ENCODE measurements around the gene ING2. TPM values are rescaled to one million over a fixed set of nuclear protein-coding genes. Genes with fewer than 3 reads are reported as not detected.
A peak's percentile ranks its signal among the peaks of the same experiment; 100 is the strongest.

Gene ING2
- total and polyA plus RNA-seq, 2 experiments from 2014 or later: 25.8 to 33.4 TPM

- TF ChIP-seq CTCF (IDR thresholded peaks at IDR 0.05; ENCODE audit: poor library complexity) (no peak), EZH2phosphoT487 (IDR thresholded peaks at IDR 0.05; ENCODE audit: low read depth, severe bottlenecking, unreplicated experiment) (no peak), EZH2 (IDR thresholded peaks at IDR 0.05; ENCODE audit: borderline replicate concordance) (no peak)
- Histone ChIP-seq H3K9me3 (ENCODE audit: low read depth) (no peaks in the 10 kb centered on the region), H3K4me3 (no peak overlapping the region), H3K36me3 (replicated peaks; ENCODE audit: insufficient read depth, low read depth) (no peaks in the 10 kb centered on the region), H3K27ac (no peak overlapping the region), H3K9me2 (replicated peaks; ENCODE audit: insufficient read depth) (no peaks in the 10 kb centered on the region), H3K27me3 (no peaks in the 10 kb centered on the region), H3K4me1 (ENCODE audit: insufficient read depth) (no peaks in the 10 kb centered on the region), H2AFZ (no peak overlapping the region), H4K20me1 (ENCODE audit: insufficient read depth, poor library complexity, severe bottlenecking) (no peaks in the 10 kb centered on the region), H3K4me2 (no peak overlapping the region), H3K79me2 (peaks cover 26% of the 10 kb centered on the region)
- WGBS (ENCODE audit: low lambda C conversion rate, missing lambda C conversion rate): 79% methylated on average over 2 of the region's 2 CpGs
- no peak for DNase-seq (ENCODE audit: low spot score)
Measured at GRCh38 chr4:183499389-183499788, 5.5 kb upstream of the ING2 start.

- H2AFZ ChIP-seq: no peak overlapping the region
- H3K27me3 ChIP-seq: no peaks in the 10 kb centered on the region
- H3K9me3 ChIP-seq (ENCODE audit: low read depth): no peaks in the 10 kb centered on the region
- H3K27ac ChIP-seq: no peak overlapping the region
- TF ChIP-seq CTCF (IDR thresholded peaks at IDR 0.05; ENCODE audit: poor library complexity) (no peak), EZH2phosphoT487 (IDR thresholded peaks at IDR 0.05; ENCODE audit: low read depth, severe bottlenecking, unreplicated experiment) (no peak), EZH2 (IDR thresholded peaks at IDR 0.05; ENCODE audit: borderline replicate concordance) (no peak)
- no peaks in the 10 kb centered on the region for H3K9me2 ChIP-seq (replicated peaks; ENCODE audit: insufficient read depth)
- no peaks in the 10 kb centered on the region for H4K20me1 ChIP-seq (ENCODE audit: insufficient read depth, poor library complexity, severe bottlenecking)
- WGBS (ENCODE audit: low lambda C conversion rate, missing lambda C conversion rate): 91% methylated on average over 5 of the region's 5 CpGs
- H3K79me2 ChIP-seq: peaks cover 26% of the 10 kb centered on the region
- no peak overlapping the region for H3K4me2 ChIP-seq
- no peak for DNase-seq (ENCODE audit: low spot score)
- H3K36me3 ChIP-seq (replicated peaks; ENCODE audit: insufficient read depth, low read depth): no peaks in the 10 kb centered on the region
- H3K4me1 ChIP-seq (ENCODE audit: insufficient read depth): no peaks in the 10 kb centered on the region
- no peak overlapping the region for H3K4me3 ChIP-seq
Measured at GRCh38 chr4:183499801-183500200, 5.1 kb upstream of the ING2 start.

GRCh38 chr4:183503497-183504063 lies 1.3 kb upstream of the ING2 start:
- Histone ChIP-seq H3K79me2 (peaks cover 44% of the 10 kb centered on the region), H3K4me1 (ENCODE audit: insufficient read depth) (peaks cover 13% of the 10 kb centered on the region), H4K20me1 (ENCODE audit: insufficient read depth, poor library complexity, severe bottlenecking) (peaks cover 6% of the 10 kb centered on the region), H3K4me3 (peak overlapping the region; percentile 93), H3K36me3 (replicated peaks; ENCODE audit: insufficient read depth, low read depth) (no peaks in the 10 kb centered on the region), H3K9me2 (replicated peaks; ENCODE audit: insufficient read depth) (no peaks in the 10 kb centered on the region), H3K27ac (peak overlapping the region; percentile 95), H3K9me3 (ENCODE audit: low read depth) (no peaks in the 10 kb centered on the region), H3K27me3 (no peaks in the 10 kb centered on the region), H3K4me2 (peak overlapping the region; percentile 94), H2AFZ (peak overlapping the region; percentile 99)
- no peak for TF ChIP-seq EZH2 (IDR thresholded peaks at IDR 0.05; ENCODE audit: borderline replicate concordance)
- no peak for TF ChIP-seq CTCF (IDR thresholded peaks at IDR 0.05; ENCODE audit: poor library complexity)
- WGBS (ENCODE audit: low lambda C conversion rate, missing lambda C conversion rate): under 1% methylated on average over 15 of the region's 15 CpGs
- DNase-seq (ENCODE audit: low spot score): no peak

Data from hepatocyte (in vitro differentiated cells).